ENCODE measurements around the gene SFXN3. TPM values are rescaled to one million over a fixed set of nuclear protein-coding genes. Genes with fewer than 3 reads are reported as not detected.

The SFXN3 gene
- total RNA-seq, 1 experiment from 2014 or later = 16.9 TPM

- no peaks in the 10 kb centered on the region for H3K9me3 ChIP-seq (ENCODE audit: low read depth, low read length, poor library complexity, severe bottlenecking)
- H3K4me1 ChIP-seq (ENCODE audit: insufficient read depth, low read length, poor library complexity, severe bottlenecking) = peaks cover 24% of the 10 kb centered on the region
- ChIA-PET POLR2A (ENCODE audit: low non-redundant PET) (no interaction called here), CTCF (no interaction called here)
- peaks cover 36% of the 10 kb centered on the region for H3K36me3 ChIP-seq (ENCODE audit: insufficient read depth, low read length, poor library complexity, severe bottlenecking)
- BruUV-seq (replicated peaks) = no TSS peak
- no peak for DNase-seq (ENCODE audit: low spot score)
- TF ChIP-seq EZH2 (IDR thresholded peaks at IDR 0.05; ENCODE audit: borderline replicate concordance, low read depth, low read length, poor library complexity, severe bottlenecking) = no peak
- TF ChIP-seq CTCF (conservative IDR thresholded peaks at IDR 0.05; ENCODE audit: low read depth, low read length) = no peak
- peak overlapping the region; percentile 83 for H3K27ac ChIP-seq (ENCODE audit: low read depth, low read length, poor library complexity, severe bottlenecking)
- no peaks in the 10 kb centered on the region for H3K27me3 ChIP-seq (replicated peaks; ENCODE audit: insufficient read depth, low read depth, low read length, poor library complexity)
- intact Hi-C loops (cut with micrococcal nuclease; ENCODE audit: unreplicated experiment) = no loop called here
- H3K4me3 ChIP-seq (ENCODE audit: low read depth, low read length, poor library complexity, severe bottlenecking) = peak overlapping the region; percentile 93
These were observed 42.9 kb upstream of the SFXN3 start for GRCh38 chr10:100988166-100988565.

GRCh38 chr10:100989088-100989487 lies 41.9 kb upstream of the SFXN3 start:
- TF ChIP-seq EZH2 (IDR thresholded peaks at IDR 0.05; ENCODE audit: borderline replicate concordance, low read depth, low read length, poor library complexity, severe bottlenecking) = no peak
- TF ChIP-seq CTCF (conservative IDR thresholded peaks at IDR 0.05; ENCODE audit: low read depth, low read length) = no peak
- intact Hi-C loops (cut with micrococcal nuclease; ENCODE audit: unreplicated experiment) = no loop called here
- peaks cover 43% of the 10 kb centered on the region for H3K36me3 ChIP-seq (ENCODE audit: insufficient read depth, low read length, poor library complexity, severe bottlenecking)
- DNase-seq (ENCODE audit: low spot score) = no peak
- H3K27me3 ChIP-seq (replicated peaks; ENCODE audit: insufficient read depth, low read depth, low read length, poor library complexity) = no peaks in the 10 kb centered on the region
- ChIA-PET CTCF (interaction anchor here (0.5 kb wide), 1 partner anchor 9 kb away, joined by 7 read pairs; no protein-coding TSS in a partner anchor), POLR2A (ENCODE audit: low non-redundant PET) (no interaction called here)
- H3K9me3 ChIP-seq (ENCODE audit: low read depth, low read length, poor library complexity, severe bottlenecking) = no peaks in the 10 kb centered on the region
- no peak overlapping the region for H3K27ac ChIP-seq (ENCODE audit: low read depth, low read length, poor library complexity, severe bottlenecking)
- peaks cover 24% of the 10 kb centered on the region for H3K4me1 ChIP-seq (ENCODE audit: insufficient read depth, low read length, poor library complexity, severe bottlenecking)
- no TSS peak for BruUV-seq (replicated peaks)
- no peak overlapping the region for H3K4me3 ChIP-seq (ENCODE audit: low read depth, low read length, poor library complexity, severe bottlenecking)

- Histone ChIP-seq H3K27me3 (replicated peaks; ENCODE audit: insufficient read depth, low read depth, low read length, poor library complexity) (no peaks in the 10 kb centered on the region), H3K4me1 (ENCODE audit: insufficient read depth, low read length, poor library complexity, severe bottlenecking) (peaks cover 41% of the 10 kb centered on the region), H3K4me3 (ENCODE audit: low read depth, low read length, poor library complexity, severe bottlenecking) (no peak overlapping the region), H3K27ac (ENCODE audit: low read depth, low read length, poor library complexity, severe bottlenecking) (peak overlapping the region; percentile 37), H3K36me3 (ENCODE audit: insufficient read depth, low read length, poor library complexity, severe bottlenecking) (peaks cover 34% of the 10 kb centered on the region), H3K9me3 (ENCODE audit: low read depth, low read length, poor library complexity, severe bottlenecking) (no peaks in the 10 kb centered on the region)
- DNase-seq (ENCODE audit: low spot score) = peak; percentile 71
- intact Hi-C loops (cut with micrococcal nuclease; ENCODE audit: unreplicated experiment) = no loop called here
- TSS peak; percentile 64 for BruUV-seq (replicated peaks)
- TF ChIP-seq CTCF (conservative IDR thresholded peaks at IDR 0.05; ENCODE audit: low read depth, low read length) (peak; percentile 74), EZH2 (IDR thresholded peaks at IDR 0.05; ENCODE audit: borderline replicate concordance, low read depth, low read length, poor library complexity, severe bottlenecking) (no peak)
- POLR2A ChIA-PET (ENCODE audit: low non-redundant PET) = no interaction called here
- CTCF ChIA-PET = interaction anchor here (1.0 to 2.0 kb wide), 3 partner anchors 17 to 21 kb away, joined by 4 to 8 read pairs (median 5); no protein-coding TSS in a partner anchor
These were observed 36.9 kb upstream of the SFXN3 start for GRCh38 chr10:100993986-100994708.

All from A673 (cell line).